ENCODE results near the gene CD320.
"Not testable (repeated sequence)": the region's sequence is repeated elsewhere in the genome, so short reads cannot be mapped to it uniquely, and the experiment has no call there.

The CD320 gene

GRCh38 chr19:8316351-8317125 lies 8.4 kb upstream of the CD320 start:
- peaks cover 39% of the 10 kb centered on the region for H3K36me3 ChIP-seq (ENCODE audit: insufficient read depth, low read length)
- no peak overlapping the region for H3K4me3 ChIP-seq (ENCODE audit: low read depth in 1 of 2, low read length in 2 of 2)
- H3K27ac ChIP-seq (ENCODE audit: low read depth, low read length) = no peak overlapping the region
- no peaks in the 10 kb centered on the region for H3K9me3 ChIP-seq (ENCODE audit: low read length)
- peaks cover 14% of the 10 kb centered on the region for H3K4me1 ChIP-seq (ENCODE audit: insufficient read depth, low read length)
- no peaks in the 10 kb centered on the region for H3K27me3 ChIP-seq (ENCODE audit: control insufficient read depth in 1 of 2, insufficient read depth in 2 of 2, low read length in 2 of 2)
- H3K9ac ChIP-seq (ENCODE audit: low read length) = no peak overlapping the region

DNA sequence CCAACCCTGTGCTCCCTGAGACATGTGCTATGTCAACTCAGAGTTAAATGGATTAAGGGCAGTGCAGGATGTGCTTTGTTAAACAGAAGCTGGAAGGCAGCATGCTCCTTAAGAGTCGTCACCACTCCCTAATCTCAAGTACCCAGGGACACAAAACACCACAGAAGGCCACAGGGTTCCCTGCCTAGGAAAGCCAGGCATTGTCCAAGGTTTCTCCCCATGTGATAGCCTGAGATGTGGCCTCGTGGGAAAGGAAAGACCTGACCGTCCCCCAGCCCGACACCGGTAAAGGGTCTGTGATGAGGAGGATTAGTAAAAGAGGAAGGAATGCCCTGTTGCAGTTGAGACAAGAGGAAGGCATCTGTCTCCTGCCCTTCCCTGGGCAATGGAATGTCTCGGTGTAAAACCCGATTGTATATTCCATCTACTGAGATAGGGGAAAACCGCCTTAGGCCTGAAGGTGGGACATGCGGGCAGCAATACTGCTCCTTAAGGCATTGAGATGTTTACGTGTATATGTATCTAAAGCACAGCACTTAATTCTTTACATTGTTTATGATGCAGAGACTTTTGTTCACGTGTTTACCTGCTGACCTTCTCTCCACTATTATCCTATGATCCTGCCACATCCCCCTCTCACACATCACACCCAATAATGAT lies 7.0 kb upstream of the CD320 start:
- H3K9ac ChIP-seq (ENCODE audit: low read length); H3K27me3 ChIP-seq (ENCODE audit: control insufficient read depth in 1 of 2, insufficient read depth in 2 of 2, low read length in 2 of 2); H3K9me3 ChIP-seq (ENCODE audit: low read length); H3K4me3 ChIP-seq (ENCODE audit: low read depth in 1 of 2, low read length in 2 of 2); H3K4me1 ChIP-seq (ENCODE audit: insufficient read depth, low read length); H3K27ac ChIP-seq (ENCODE audit: low read depth, low read length): not testable (repeated sequence)
- peaks cover 52% of the 10 kb centered on the region for H3K36me3 ChIP-seq (ENCODE audit: insufficient read depth, low read length)

DNA sequence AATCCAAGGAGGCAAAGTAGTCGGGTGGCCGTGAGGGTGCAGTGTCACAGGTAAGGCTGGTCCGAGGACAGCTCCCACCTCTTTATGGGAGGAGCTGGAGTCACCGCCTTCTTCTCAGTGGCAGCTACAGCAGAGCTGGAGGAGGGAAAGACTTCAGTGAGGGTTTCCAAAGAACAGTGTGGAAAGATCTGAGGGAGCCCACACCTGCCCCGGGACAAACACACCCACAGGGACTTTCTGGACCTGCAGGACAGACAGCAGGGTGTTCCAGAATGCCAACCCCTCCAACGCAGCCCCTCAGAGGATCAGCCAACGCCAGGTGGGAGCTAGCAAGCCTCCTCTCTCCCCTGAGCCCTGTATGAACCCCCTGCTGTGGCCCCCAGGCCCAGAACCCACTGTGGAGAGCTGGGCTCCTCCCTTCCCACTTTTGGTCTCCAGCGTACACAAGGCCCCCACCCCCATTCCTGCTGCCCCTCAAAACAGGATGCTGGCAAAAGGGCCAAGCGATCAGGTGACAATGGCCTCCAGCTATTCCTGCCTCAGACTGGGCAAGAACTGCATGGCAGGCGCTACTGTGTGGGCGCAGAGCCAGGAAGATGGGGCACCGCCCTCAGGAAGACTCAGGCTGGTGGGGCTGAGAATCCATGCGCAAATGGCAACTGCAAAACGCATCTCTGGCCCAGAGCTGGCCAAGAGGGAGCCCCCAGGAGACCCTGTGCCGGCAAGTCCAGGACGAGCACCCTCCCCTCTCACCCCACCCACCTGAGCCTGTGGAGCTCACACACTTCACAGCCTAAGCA lies 3.5 kb upstream of the CD320 start:
- H3K4me1 ChIP-seq (ENCODE audit: insufficient read depth, low read length) = peaks cover 19% of the 10 kb centered on the region
- H3K9ac ChIP-seq (ENCODE audit: low read length) = no peak overlapping the region

GRCh38 chr19:8310342-8311055 lies 2.3 kb upstream of the CD320 start:
- no peak overlapping the region for H3K4me3 ChIP-seq (ENCODE audit: low read depth in 1 of 2, low read length in 2 of 2)
- no peaks in the 10 kb centered on the region for H3K27me3 ChIP-seq (ENCODE audit: control insufficient read depth in 1 of 2, insufficient read depth in 2 of 2, low read length in 2 of 2)
- H3K9ac ChIP-seq (ENCODE audit: low read length) = no peak overlapping the region
- H3K4me1 ChIP-seq (ENCODE audit: insufficient read depth, low read length) = peaks cover 19% of the 10 kb centered on the region
- H3K27ac ChIP-seq (ENCODE audit: low read depth, low read length) = no peak overlapping the region
- no peaks in the 10 kb centered on the region for H3K9me3 ChIP-seq (ENCODE audit: low read length)
- H3K36me3 ChIP-seq (ENCODE audit: insufficient read depth, low read length) = peaks cover 42% of the 10 kb centered on the region

More for the DNA sequence above, 3.5 kb upstream of the CD320 start:
- no peak overlapping the region for H3K27ac ChIP-seq (ENCODE audit: low read depth, low read length)
- H3K36me3 ChIP-seq (ENCODE audit: insufficient read depth, low read length) = peaks cover 49% of the 10 kb centered on the region
- no peak overlapping the region for H3K4me3 ChIP-seq (ENCODE audit: low read depth in 1 of 2, low read length in 2 of 2)
- H3K9me3 ChIP-seq (ENCODE audit: low read length) = no peaks in the 10 kb centered on the region
- H3K27me3 ChIP-seq (ENCODE audit: control insufficient read depth in 1 of 2, insufficient read depth in 2 of 2, low read length in 2 of 2) = no peaks in the 10 kb centered on the region

- H3K4me1 ChIP-seq (ENCODE audit: insufficient read depth, low read length) = peaks cover 19% of the 10 kb centered on the region
- H3K36me3 ChIP-seq (ENCODE audit: insufficient read depth, low read length) = peaks cover 32% of the 10 kb centered on the region
- H3K9me3 ChIP-seq (ENCODE audit: low read length) = no peaks in the 10 kb centered on the region
- no peak overlapping the region for H3K9ac ChIP-seq (ENCODE audit: low read length)
- H3K27ac ChIP-seq (ENCODE audit: low read depth, low read length) = no peak overlapping the region
- peak overlapping the region; percentile 56 to 77 for H3K4me3 ChIP-seq (ENCODE audit: low read depth in 1 of 2, low read length in 2 of 2)
- no peaks in the 10 kb centered on the region for H3K27me3 ChIP-seq (ENCODE audit: control insufficient read depth in 1 of 2, insufficient read depth in 2 of 2, low read length in 2 of 2)
Measured at GRCh38 chr19:8308891-8309291, 733 bp upstream of the CD320 start.

DNA sequence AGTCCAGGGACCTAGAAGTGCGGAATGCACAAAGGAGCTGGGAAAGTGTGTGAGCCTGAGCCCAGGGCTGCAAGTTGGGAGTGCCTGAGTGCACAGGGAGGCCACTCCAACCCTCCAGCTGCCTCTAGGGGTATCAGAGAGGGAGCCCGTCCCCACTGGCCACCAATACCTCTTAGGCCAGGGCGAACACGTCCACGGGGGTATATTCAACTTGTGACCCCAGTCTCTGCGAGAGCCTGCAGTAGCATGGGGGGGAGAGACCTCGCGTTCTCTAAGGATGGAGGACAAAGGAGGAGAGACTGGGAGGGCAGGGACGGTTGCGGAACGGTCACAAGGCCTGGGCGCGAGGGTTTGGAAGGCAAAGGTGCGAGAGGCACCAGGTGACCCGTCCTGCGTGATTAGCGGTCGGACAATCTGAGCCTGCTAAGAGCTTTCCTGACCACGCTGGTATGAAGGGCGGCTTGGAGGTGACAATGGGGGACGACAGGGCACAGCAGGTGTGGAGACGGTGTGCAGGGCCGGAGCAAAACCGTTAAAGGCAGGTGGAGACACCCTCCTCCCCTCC lies 676 bp downstream of the CD320 start:
- Histone ChIP-seq H3K9ac (ENCODE audit: low read length) (peak overlapping the region; percentile 42), H3K4me1 (ENCODE audit: insufficient read depth, low read length) (peaks cover 19% of the 10 kb centered on the region), H3K27ac (ENCODE audit: low read depth, low read length) (peak overlapping the region; percentile 79)

DNA sequence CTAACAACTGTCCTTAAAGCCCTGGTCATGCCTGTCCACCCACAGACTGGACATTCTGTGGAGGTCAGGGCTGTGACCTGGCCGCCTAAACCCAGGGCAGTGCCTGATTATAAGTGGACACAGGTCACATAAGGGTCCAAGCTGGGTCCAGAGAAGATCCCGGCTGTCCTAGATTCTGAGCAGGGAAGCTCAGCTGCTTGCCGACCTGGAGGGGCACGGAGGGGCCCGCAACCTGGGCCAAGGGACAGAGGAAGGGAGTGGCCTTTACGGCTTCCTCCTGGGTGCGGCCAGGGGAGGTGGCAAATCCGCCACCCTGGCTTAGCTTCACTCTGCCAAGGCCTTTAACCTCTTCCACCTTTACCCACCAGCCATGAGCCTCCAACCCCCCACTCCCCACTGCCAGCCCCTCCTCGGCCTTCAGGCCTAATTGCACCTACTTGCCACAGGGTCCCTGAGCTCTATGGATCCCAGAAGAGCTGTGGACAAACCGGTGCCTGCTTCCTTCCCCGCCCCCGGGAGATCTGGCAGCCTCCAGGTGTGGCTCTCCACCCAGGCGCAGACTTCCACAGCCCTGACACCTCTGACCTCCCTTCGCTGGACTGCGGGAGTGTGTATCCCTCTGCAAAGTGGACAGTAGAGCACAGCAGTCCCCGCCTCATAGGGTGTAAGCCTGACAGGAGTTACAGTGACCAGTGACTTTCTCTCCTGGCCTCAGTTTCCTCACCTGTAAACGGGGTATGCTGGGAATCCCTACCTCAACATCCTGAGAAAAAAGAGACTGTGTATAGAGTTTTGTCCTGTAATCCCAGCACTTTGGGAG lies 1.7 kb downstream of the CD320 start:
- Histone ChIP-seq H3K9ac (ENCODE audit: low read length) (no peak overlapping the region), H3K9me3 (ENCODE audit: low read length) (no peaks in the 10 kb centered on the region), H3K4me3 (ENCODE audit: low read depth in 1 of 2, low read length in 2 of 2) (no peak overlapping the region), H3K27me3 (ENCODE audit: control insufficient read depth in 1 of 2, insufficient read depth in 2 of 2, low read length in 2 of 2) (no peaks in the 10 kb centered on the region), H3K27ac (ENCODE audit: low read depth, low read length) (no peak overlapping the region), H3K36me3 (ENCODE audit: insufficient read depth, low read length) (peaks cover 18% of the 10 kb centered on the region), H3K4me1 (ENCODE audit: insufficient read depth, low read length) (peaks cover 19% of the 10 kb centered on the region)

More for the DNA sequence above, 676 bp downstream of the CD320 start:
- peaks cover 28% of the 10 kb centered on the region for H3K36me3 ChIP-seq (ENCODE audit: insufficient read depth, low read length)
- no peaks in the 10 kb centered on the region for H3K27me3 ChIP-seq (ENCODE audit: control insufficient read depth in 1 of 2, insufficient read depth in 2 of 2, low read length in 2 of 2)
- peak overlapping the region; percentile 56 to 77 for H3K4me3 ChIP-seq (ENCODE audit: low read depth in 1 of 2, low read length in 2 of 2)
- no peaks in the 10 kb centered on the region for H3K9me3 ChIP-seq (ENCODE audit: low read length)

DNA sequence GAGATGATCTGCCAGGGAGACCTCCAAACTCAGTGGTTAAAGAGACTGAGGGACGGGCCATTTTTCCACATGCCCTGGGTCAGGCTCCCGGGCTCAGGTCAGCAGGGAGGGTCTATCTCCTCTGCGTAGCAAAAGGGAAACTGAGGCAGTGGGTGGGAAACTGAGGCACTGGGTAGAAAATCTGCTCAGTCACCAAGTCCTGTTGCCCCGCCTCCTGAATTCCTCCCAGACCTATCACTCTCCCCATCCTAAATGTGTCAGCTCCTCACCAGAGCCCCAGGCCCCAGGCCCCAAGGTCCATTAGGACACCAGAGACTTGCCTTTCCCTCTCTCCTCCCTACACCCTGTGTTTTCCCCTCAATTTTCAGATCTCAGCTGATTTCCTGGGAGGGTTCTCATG lies 2.4 kb downstream of the CD320 start:
- Histone ChIP-seq H3K4me1 (ENCODE audit: insufficient read depth, low read length) (peaks cover 19% of the 10 kb centered on the region), H3K27ac (ENCODE audit: low read depth, low read length) (no peak overlapping the region)

GRCh38 chr19:8304841-8305621 lies 3.1 kb downstream of the CD320 start:
- H3K9ac ChIP-seq (ENCODE audit: low read length) = no peak overlapping the region
- H3K4me1 ChIP-seq (ENCODE audit: insufficient read depth, low read length) = peaks cover 19% of the 10 kb centered on the region
- H3K4me3 ChIP-seq (ENCODE audit: low read depth in 1 of 2, low read length in 2 of 2) = no peak overlapping the region
- no peaks in the 10 kb centered on the region for H3K9me3 ChIP-seq (ENCODE audit: low read length)
- no peaks in the 10 kb centered on the region for H3K27me3 ChIP-seq (ENCODE audit: control insufficient read depth in 1 of 2, insufficient read depth in 2 of 2, low read length in 2 of 2)
- H3K27ac ChIP-seq (ENCODE audit: low read depth, low read length) = no peak overlapping the region
- H3K36me3 ChIP-seq (ENCODE audit: insufficient read depth, low read length) = peaks cover 6% of the 10 kb centered on the region

More for the DNA sequence above, 2.4 kb downstream of the CD320 start:
- H3K4me3 ChIP-seq (ENCODE audit: low read depth in 1 of 2, low read length in 2 of 2) = no peak overlapping the region
- H3K27me3 ChIP-seq (ENCODE audit: control insufficient read depth in 1 of 2, insufficient read depth in 2 of 2, low read length in 2 of 2) = no peaks in the 10 kb centered on the region
- H3K9ac ChIP-seq (ENCODE audit: low read length) = no peak overlapping the region
- no peaks in the 10 kb centered on the region for H3K9me3 ChIP-seq (ENCODE audit: low read length)
- H3K36me3 ChIP-seq (ENCODE audit: insufficient read depth, low read length) = peaks cover 12% of the 10 kb centered on the region

GRCh38 chr19:8302734-8303133 lies 5.4 kb downstream of the CD320 start:
- Histone ChIP-seq H3K4me3 (ENCODE audit: low read depth in 1 of 2, low read length in 2 of 2) (no peak overlapping the region), H3K9ac (ENCODE audit: low read length) (no peak overlapping the region), H3K9me3 (ENCODE audit: low read length) (no peaks in the 10 kb centered on the region), H3K4me1 (ENCODE audit: insufficient read depth, low read length) (peaks cover 8% of the 10 kb centered on the region), H3K27ac (ENCODE audit: low read depth, low read length) (no peak overlapping the region), H3K36me3 (ENCODE audit: insufficient read depth, low read length) (no peaks in the 10 kb centered on the region), H3K27me3 (ENCODE audit: control insufficient read depth in 1 of 2, insufficient read depth in 2 of 2, low read length in 2 of 2) (no peaks in the 10 kb centered on the region)
